IMR-90 (cell line): ENCODE measurements around the gene CDH23. TPM values are rescaled to one million over a fixed set of nuclear protein-coding genes. Genes with fewer than 3 reads are reported as not detected.

Experiments used
- ATAC-seq: fragments of 200-7000 bp; cut with Tn5 transposase; 2 replicates; pipeline ENCODE4 v1.9.1; 2020; ENCODE audit warnings: low read depth, mild to moderate bottlenecking, moderate library complexity
- BruUV-seq: library from RNA; stranded (reverse); fragments of 400-500 nt; replicated peaks from 2 replicates; lab custom pipeline; 2021; lab: Mats Ljungman, UMichigan
- CTCF ChIA-PET: fragments of 300-600 bp; formaldehyde crosslinking; extraction: SDS; loops from one replicate; lab custom pipeline; 2021; ENCODE audit warnings: antibody characterized with exemption; lab: Yijun Ruan, JAX
- POLR2A ChIA-PET: fragments of 300-600 bp; sonication (Branson Sonifier 250); formaldehyde crosslinking; loops from one replicate; lab custom pipeline; 2022; ENCODE audit warnings: antibody characterized with exemption; ENCODE audit not compliant: unreplicated experiment; lab: Charles Lee
- DNase-seq: peaks from one replicate; pipeline ENCODE4 v3.0.0; 2013
- H2AFZ ChIP-seq: replicated peaks from 2 replicates; pipeline ENCODE3; 2013; ENCODE audit warnings: low read length, mild to moderate bottlenecking; ENCODE audit not compliant: poor library complexity
- H2AK5ac ChIP-seq: 2 replicates; pipeline ENCODE4 v1.6.1; 2013; ENCODE audit warnings: low read depth, low read length, inconsistent platforms
- H2AK9ac ChIP-seq: replicated peaks from 2 replicates; pipeline ENCODE3; 2013; ENCODE audit warnings: mild to moderate bottlenecking, low read depth, low read length, moderate library complexity; ENCODE audit not compliant: poor library complexity
- H2BK120ac ChIP-seq: 2 replicates; pipeline ENCODE4 v1.6.1; 2013; ENCODE audit warnings: low read depth, low read length, inconsistent platforms
- H2BK15ac ChIP-seq: 3 replicates; pipeline ENCODE4 v1.6.1; 2013; ENCODE audit warnings: low read depth, low read length, inconsistent platforms
- H2BK20ac ChIP-seq: 2 replicates; pipeline ENCODE4 v1.6.1; 2013; ENCODE audit warnings: low read depth, mild to moderate bottlenecking, inconsistent platforms, low read length, moderate library complexity
- H2BK5ac ChIP-seq: 2 replicates; pipeline ENCODE4 v1.6.1; 2013; ENCODE audit warnings: mild to moderate bottlenecking, low read depth, low read length, inconsistent platforms; ENCODE audit not compliant: poor library complexity, severe bottlenecking
- H3K14ac ChIP-seq: replicated peaks from 2 replicates; pipeline ENCODE4 v1.6.1; 2013; ENCODE audit warnings: low read depth, low read length, inconsistent platforms
- H3K18ac ChIP-seq: 2 replicates; pipeline ENCODE4 v1.6.1; 2013; ENCODE audit warnings: low read depth, low read length, control low read depth
- H3K23ac ChIP-seq: 2 replicates; pipeline ENCODE4 v1.6.1; 2013; ENCODE audit warnings: low read depth, low read length, inconsistent platforms
- H3K27ac ChIP-seq: 2 replicates; pipeline ENCODE4 v1.5.1; 2013; ENCODE audit warnings: mild to moderate bottlenecking, control low read depth, low read length; ENCODE audit not compliant: insufficient read depth
- H3K27me3 ChIP-seq: 2 replicates; pipeline ENCODE4 v1.6.1; 2013; ENCODE audit warnings: low read length; ENCODE audit not compliant: control insufficient read depth, insufficient read depth
- H3K36me3 ChIP-seq: 2 replicates; pipeline ENCODE4 v1.6.1; 2013; ENCODE audit warnings: low read length, mixed read lengths; ENCODE audit not compliant: control insufficient read depth, insufficient read depth
- H3K4ac ChIP-seq: 2 replicates; pipeline ENCODE4 v1.6.1; 2013; ENCODE audit warnings: low read depth, low read length, inconsistent platforms
- H3K4me1 ChIP-seq: 2 replicates; pipeline ENCODE4 v1.6.1; 2013; ENCODE audit warnings: low read length, mixed read lengths; ENCODE audit not compliant: control insufficient read depth, insufficient read depth
- H3K4me2 ChIP-seq: 2 replicates; pipeline ENCODE4 v1.6.1; 2013; ENCODE audit warnings: low read depth, mild to moderate bottlenecking, control low read depth, low read length, moderate library complexity
- H3K4me3 ChIP-seq: 2 replicates; pipeline ENCODE4 v1.5.1; 2013; ENCODE audit warnings: low read depth, mild to moderate bottlenecking, control low read depth, low read length, moderate library complexity; ENCODE audit not compliant: insufficient read depth
- H3K56ac ChIP-seq: 2 replicates; pipeline ENCODE4 v1.6.1; 2013; ENCODE audit warnings: low read length, inconsistent platforms; ENCODE audit not compliant: insufficient read depth; ENCODE audit errors: extremely low read depth
- H3K79me1 ChIP-seq, 2 experiments: 2 replicates each; pipeline ENCODE4 v1.6.1; 2013; ENCODE audit warnings: low read length in 2 of 2, inconsistent platforms in 1 of 2, low read depth in 1 of 2
- H3K9ac ChIP-seq: 2 replicates; pipeline ENCODE4 v1.6.1; 2013; ENCODE audit warnings: low read depth, low read length, control low read depth
- H3K9me1 ChIP-seq: 2 replicates; pipeline ENCODE4 v1.6.1; 2013; ENCODE audit warnings: low read length, inconsistent platforms; ENCODE audit not compliant: insufficient read depth
- H3K9me3 ChIP-seq: 2 replicates; pipeline ENCODE4 v1.6.1; 2013; ENCODE audit warnings: low read length; ENCODE audit not compliant: control insufficient read depth, insufficient read depth
- H4K20me1 ChIP-seq: 2 replicates; pipeline ENCODE4 v1.6.1; 2013; ENCODE audit warnings: low read length, inconsistent platforms; ENCODE audit not compliant: insufficient read depth
- H4K5ac ChIP-seq: 2 replicates; pipeline ENCODE4 v1.6.1; 2013; ENCODE audit warnings: mild to moderate bottlenecking, low read depth, low read length, control low read depth
- H4K8ac ChIP-seq, 2 experiments: 2 replicates each; pipeline ENCODE4 v1.6.1; 2013; ENCODE audit warnings: low read depth in 2 of 2, low read length in 2 of 2, control low read depth in 1 of 2, inconsistent platforms in 1 of 2
- H4K91ac ChIP-seq: 2 replicates; pipeline ENCODE4 v1.6.1; 2013; ENCODE audit warnings: low read depth, low read length, inconsistent platforms; ENCODE audit not compliant: insufficient read depth
- BHLHE40 ChIP-seq: fragments of 150-350 bp; IDR thresholded peaks from 2 replicates; pipeline ENCODE4 v1.6.1; 2016; ENCODE audit warnings: mild to moderate bottlenecking, low read depth, low read length
- CEBPB ChIP-seq: IDR thresholded peaks from 2 replicates; pipeline ENCODE4 v1.6.1; 2012; ENCODE audit warnings: low read depth, low read length, improper control_type of control experiment
- CHD1 ChIP-seq: IDR thresholded peaks from 2 replicates; pipeline ENCODE4 v1.6.1; 2012; ENCODE audit warnings: low read depth, low read length, improper control_type of control experiment
- FOS ChIP-seq: fragments of 150-350 bp; IDR thresholded peaks from 2 replicates; pipeline ENCODE4 v1.6.1; 2016; ENCODE audit warnings: low read depth, low read length
- MAFK ChIP-seq: IDR thresholded peaks from 2 replicates; pipeline ENCODE4 v1.6.1; 2012; ENCODE audit warnings: low read depth, low read length, improper control_type of control experiment
- MAZ ChIP-seq: IDR thresholded peaks from 2 replicates; pipeline ENCODE4 v1.6.1; 2012; ENCODE audit warnings: low read depth, mild to moderate bottlenecking, low read length, improper control_type of control experiment, moderate library complexity, borderline replicate concordance
- MXI1 ChIP-seq: IDR thresholded peaks from 2 replicates; pipeline ENCODE4 v1.6.1; 2012; ENCODE audit warnings: low read depth, mild to moderate bottlenecking, low read length, moderate library complexity, borderline replicate concordance
- NFE2L2 ChIP-seq: fragments of 150-350 bp; IDR thresholded peaks from 2 replicates; pipeline ENCODE4 v1.6.1; 2016; ENCODE audit warnings: low read depth, mild to moderate bottlenecking, low read length
- POLR2A ChIP-seq: IDR thresholded peaks from 2 replicates; pipeline ENCODE4 v1.6.1; 2012; ENCODE audit warnings: mild to moderate bottlenecking, low read depth, low read length
- RAD21 ChIP-seq: IDR thresholded peaks from 2 replicates; pipeline ENCODE4 v1.6.1; 2012; ENCODE audit warnings: low read length, improper control_type of control experiment
- RCOR1 ChIP-seq: IDR thresholded peaks from 2 replicates; pipeline ENCODE4 v1.6.1; 2012; ENCODE audit warnings: mild to moderate bottlenecking, low read length, improper control_type of control experiment; ENCODE audit not compliant: insufficient replicate concordance
- RFX5 ChIP-seq: IDR thresholded peaks from 2 replicates; pipeline ENCODE4 v1.8.0; 2012; ENCODE audit warnings: low read depth, mild to moderate bottlenecking, low read length, moderate library complexity
- SMC3 ChIP-seq: fragments of 150-350 bp; IDR thresholded peaks from 2 replicates; pipeline ENCODE4 v1.6.1; 2016; ENCODE audit warnings: low read depth, mild to moderate bottlenecking, antibody characterized with exemption, low read length, moderate library complexity
- WGBS, 2 experiments: methylation state at CpG; one replicate each; pipeline versions ENCODE4 v1.1.5 to v1.1.7; 2013; ENCODE audit warnings: missing lambda C conversion rate in 2 of 2; ENCODE audit not compliant: insufficient read length in 1 of 2; ENCODE audit errors: extremely low coverage in 2 of 2; 5-methylcytosine and 5-hydroxymethylcytosine counted together
- dilution Hi-C: fragments of 300-500 bp; cut with HindIII; formaldehyde crosslinking; loops from one replicate; pipeline ENCODE4 v1.14.3; 2018; ENCODE audit warnings: low sequenced_read_pairs; ENCODE audit not compliant: unreplicated experiment
- in situ Hi-C: fragments of 300-500 bp; cut with MboI; formaldehyde crosslinking; loops from 3 replicates; pipeline ENCODE4 v1.14.3; 2019; ENCODE audit warnings: low sequenced_read_pairs, inconsistent platforms, mixed read lengths
- intact Hi-C: fragments of 100-400 bp; cut with micrococcal nuclease; formaldehyde crosslinking; loops from 2 replicates; pipeline ENCODE4 v1.10.0; 2022
- polyA plus RNA-seq, 3 experiments: library from polyadenylated mRNA; depleted of rRNA; stranded (reverse); fragments of >200 nt; gene quantifications; 2 replicates each; pipeline ENCODE4 v1.2.3, GENCODE V29; 2012; ENCODE audit warnings: low replicate concordance in 1 of 3
- total RNA-seq: library from RNA; depleted of rRNA; stranded (reverse); fragments of >200 nt; gene quantifications from 2 replicates; pipeline ENCODE4 v1.2.3, GENCODE V29; 2012
- TF ChIP-seq, protein P1 (sequence below): conservative IDR thresholded peaks from 2 replicates; pipeline ENCODE4 v1.5.1; 2012; ENCODE audit warnings: mild to moderate bottlenecking, low read depth, low read length, improper control_type of control experiment
- TF ChIP-seq, protein P2 (sequence below): fragments of 150-350 bp; IDR thresholded peaks from 2 replicates; pipeline ENCODE4 v1.6.1; 2017; ENCODE audit warnings: mild to moderate bottlenecking, antibody characterized with exemption, low read length, low read depth
- TF ChIP-seq, protein P3 (sequence below): fragments of 150-350 bp; IDR thresholded peaks from 2 replicates; pipeline ENCODE4 v1.6.1; 2016; ENCODE audit warnings: low read depth, mild to moderate bottlenecking, low read length, moderate library complexity, borderline replicate concordance

Gene CDH23
- total and polyA plus RNA-seq, 2 of the 4 experiments (the other 2 are of a cell fraction), result under 0.01 to 0.03 TPM

DNA sequence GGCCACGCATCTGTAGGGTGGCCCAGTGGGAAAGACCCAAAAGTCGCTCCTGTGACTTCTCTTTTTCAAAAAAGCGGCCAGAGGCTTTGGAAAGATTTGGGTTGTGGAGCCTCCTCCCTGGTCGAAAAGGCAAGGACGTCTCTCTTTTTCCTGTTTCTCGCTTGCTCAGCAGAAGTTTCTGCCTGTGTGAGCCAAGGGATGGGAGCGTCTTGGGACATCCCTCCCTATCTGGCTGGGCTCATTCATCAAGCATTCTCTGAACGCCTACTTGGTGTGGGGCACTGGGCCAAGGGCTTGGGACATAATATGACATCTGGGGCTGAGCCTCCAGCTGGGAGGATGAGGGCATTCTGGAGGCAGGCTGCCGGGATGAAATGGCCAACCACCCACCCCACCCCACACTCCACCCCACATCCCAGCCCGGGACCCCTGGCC is 201.9 kb downstream of the CDH23 start:
- BruUV-seq, result no TSS peak
- no peak overlapping the region for H3K23ac ChIP-seq
- H3K9ac ChIP-seq, result no peak overlapping the region
- ChIA-PET CTCF (no interaction called here), POLR2A (no interaction called here)
- H4K20me1 ChIP-seq, result no peaks in the 10 kb centered on the region
- no peak overlapping the region for H3K4me2 ChIP-seq
- H4K91ac ChIP-seq, result no peak overlapping the region
- no peaks in the 10 kb centered on the region for H3K4me1 ChIP-seq
- TF ChIP-seq SMC3, result no peak
- no peak for TF ChIP-seq RCOR1
- no peak for TF ChIP-seq MAFK
- TF ChIP-seq RAD21, result no peak
- no peak for TF ChIP-seq MAZ
- TF ChIP-seq, protein P1, sequence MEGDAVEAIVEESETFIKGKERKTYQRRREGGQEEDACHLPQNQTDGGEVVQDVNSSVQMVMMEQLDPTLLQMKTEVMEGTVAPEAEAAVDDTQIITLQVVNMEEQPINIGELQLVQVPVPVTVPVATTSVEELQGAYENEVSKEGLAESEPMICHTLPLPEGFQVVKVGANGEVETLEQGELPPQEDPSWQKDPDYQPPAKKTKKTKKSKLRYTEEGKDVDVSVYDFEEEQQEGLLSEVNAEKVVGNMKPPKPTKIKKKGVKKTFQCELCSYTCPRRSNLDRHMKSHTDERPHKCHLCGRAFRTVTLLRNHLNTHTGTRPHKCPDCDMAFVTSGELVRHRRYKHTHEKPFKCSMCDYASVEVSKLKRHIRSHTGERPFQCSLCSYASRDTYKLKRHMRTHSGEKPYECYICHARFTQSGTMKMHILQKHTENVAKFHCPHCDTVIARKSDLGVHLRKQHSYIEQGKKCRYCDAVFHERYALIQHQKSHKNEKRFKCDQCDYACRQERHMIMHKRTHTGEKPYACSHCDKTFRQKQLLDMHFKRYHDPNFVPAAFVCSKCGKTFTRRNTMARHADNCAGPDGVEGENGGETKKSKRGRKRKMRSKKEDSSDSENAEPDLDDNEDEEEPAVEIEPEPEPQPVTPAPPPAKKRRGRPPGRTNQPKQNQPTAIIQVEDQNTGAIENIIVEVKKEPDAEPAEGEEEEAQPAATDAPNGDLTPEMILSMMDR, result no peak
- TF ChIP-seq BHLHE40, result no peak
- no peak for TF ChIP-seq MXI1
- TF ChIP-seq, protein P2, sequence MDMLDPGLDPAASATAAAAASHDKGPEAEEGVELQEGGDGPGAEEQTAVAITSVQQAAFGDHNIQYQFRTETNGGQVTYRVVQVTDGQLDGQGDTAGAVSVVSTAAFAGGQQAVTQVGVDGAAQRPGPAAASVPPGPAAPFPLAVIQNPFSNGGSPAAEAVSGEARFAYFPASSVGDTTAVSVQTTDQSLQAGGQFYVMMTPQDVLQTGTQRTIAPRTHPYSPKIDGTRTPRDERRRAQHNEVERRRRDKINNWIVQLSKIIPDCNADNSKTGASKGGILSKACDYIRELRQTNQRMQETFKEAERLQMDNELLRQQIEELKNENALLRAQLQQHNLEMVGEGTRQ, result no peak
- no peak for TF ChIP-seq FOS
- no peak for TF ChIP-seq CEBPB
- no peak for TF ChIP-seq CHD1
- no peak for TF ChIP-seq NFE2L2
- TF ChIP-seq, protein P3, sequence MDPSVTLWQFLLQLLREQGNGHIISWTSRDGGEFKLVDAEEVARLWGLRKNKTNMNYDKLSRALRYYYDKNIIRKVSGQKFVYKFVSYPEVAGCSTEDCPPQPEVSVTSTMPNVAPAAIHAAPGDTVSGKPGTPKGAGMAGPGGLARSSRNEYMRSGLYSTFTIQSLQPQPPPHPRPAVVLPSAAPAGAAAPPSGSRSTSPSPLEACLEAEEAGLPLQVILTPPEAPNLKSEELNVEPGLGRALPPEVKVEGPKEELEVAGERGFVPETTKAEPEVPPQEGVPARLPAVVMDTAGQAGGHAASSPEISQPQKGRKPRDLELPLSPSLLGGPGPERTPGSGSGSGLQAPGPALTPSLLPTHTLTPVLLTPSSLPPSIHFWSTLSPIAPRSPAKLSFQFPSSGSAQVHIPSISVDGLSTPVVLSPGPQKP, result no peak
- TF ChIP-seq POLR2A, result no peak
- no peak for TF ChIP-seq RFX5
- no peak overlapping the region for H2BK20ac ChIP-seq
- ATAC-seq (no peak; the same call in 1 of the 2 replicates), DNase-seq (no peak)
- no peak overlapping the region for H2AK9ac ChIP-seq
- H2AK5ac ChIP-seq, result no peak overlapping the region
- no peaks in the 10 kb centered on the region for H3K36me3 ChIP-seq
- dilution Hi-C loops (no loop called here), intact Hi-C loops (no loop called here), in situ Hi-C loops (no loop called here)
- H2BK5ac ChIP-seq, result no peak overlapping the region
- no peak overlapping the region for H2BK15ac ChIP-seq
- H3K4ac ChIP-seq, result no peak overlapping the region
- no peak overlapping the region for H4K5ac ChIP-seq
- H3K18ac ChIP-seq, result no peak overlapping the region
- no CpG with 5 or more reads among the region's 10 CpGs for WGBS, 2 experiments
- no peak overlapping the region for H4K8ac ChIP-seq
- H3K4me3 ChIP-seq, result no peak overlapping the region
- no peak overlapping the region for H3K27ac ChIP-seq
- no peak overlapping the region for H2AFZ ChIP-seq
- no peaks in the 10 kb centered on the region for H3K79me1 ChIP-seq
- H3K9me3 ChIP-seq, result no peaks in the 10 kb centered on the region
- no peak overlapping the region for H3K14ac ChIP-seq
- H3K9me1 ChIP-seq, result 0 out of 2 replicates have a peak, but pooled peaks cover 4% of the 10 kb centered on the region
- no peak overlapping the region for H3K56ac ChIP-seq
- H3K27me3 ChIP-seq, result peaks cover 8% of the 10 kb centered on the region
- H2BK120ac ChIP-seq, result no peak overlapping the region
